ENCODE results near the gene ELP4. TPM values are rescaled to one million over a fixed set of nuclear protein-coding genes. Genes with fewer than 3 reads are reported as not detected.

Gene ELP4
- polyA plus RNA-seq, 2 of the 4 experiments (the other 2 are of a cell fraction) = 16.9 to 26.0 TPM

- DNase-seq (ENCODE audit: low read depth in 1 of 2, low spot score in 1 of 2) (no peak), ATAC-seq (no peak), FAIRE-seq (no peak)
- Histone ChIP-seq H3K9me3 (no peaks in the 10 kb centered on the region), H3K27ac (no peak overlapping the region), H3K4me3 (no peak overlapping the region), H3K4me1 (no peaks in the 10 kb centered on the region), H3K4me2 (no peak overlapping the region)
- TF ChIP-seq, protein P1, sequence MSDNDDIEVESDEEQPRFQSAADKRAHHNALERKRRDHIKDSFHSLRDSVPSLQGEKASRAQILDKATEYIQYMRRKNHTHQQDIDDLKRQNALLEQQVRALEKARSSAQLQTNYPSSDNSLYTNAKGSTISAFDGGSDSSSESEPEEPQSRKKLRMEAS (IDR thresholded peaks at IDR 0.05) = no peak
- POLR2A ChIA-PET = no interaction called here
- CTCF ChIA-PET = no interaction called here
Observed at GRCh38 chr11:31617246-31617645, 107.7 kb downstream of the ELP4 start.

DNA sequence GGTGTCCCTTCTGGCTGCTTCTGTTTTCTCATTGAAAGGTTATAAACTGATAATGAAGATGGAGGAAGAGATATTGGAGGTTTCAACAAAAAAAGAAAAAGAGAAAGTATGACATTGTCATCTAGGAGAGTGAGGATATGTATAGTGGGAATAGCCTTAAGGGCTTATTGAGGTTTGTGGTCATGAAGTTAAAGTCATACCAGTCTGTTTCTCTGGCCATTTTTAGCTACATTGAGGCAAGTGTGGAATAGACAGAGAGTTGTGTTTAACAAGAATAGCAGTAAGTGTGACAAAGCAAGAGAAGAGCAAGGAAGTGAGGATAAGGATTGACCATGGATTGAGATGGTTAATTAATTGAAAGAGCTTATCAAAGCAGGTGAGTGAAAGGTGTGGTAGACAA, 110.4 kb downstream of the ELP4 start:
- DNase-seq (ENCODE audit: low read depth in 1 of 2, low spot score in 1 of 2) (no peak), ATAC-seq (no peak), FAIRE-seq (no peak)
- H3K4me2 ChIP-seq = no peak overlapping the region
- H3K27ac ChIP-seq = no peak overlapping the region
- CTCF ChIA-PET = interaction anchor here (0.5 to 1.0 kb wide), 2 partner anchors 20 to 38 kb away, joined by 3 to 4 read pairs; no protein-coding TSS in a partner anchor
- no peak overlapping the region for H3K4me3 ChIP-seq
- TF ChIP-seq BCL3 (IDR thresholded peaks at IDR 0.05) (no peak), JUNB (IDR thresholded peaks at IDR 0.05) (no peak), RFX5 (IDR thresholded peaks at IDR 0.05) (no peak), CBX8 (IDR thresholded peaks at IDR 0.05) (no peak), TFCP2L1 (CRISPR knock-in tag; IDR thresholded peaks at IDR 0.05) (no peak), ZFP36 (IDR thresholded peaks at IDR 0.05; ENCODE audit: borderline replicate concordance, partially characterized antibody) (no peak), MYC (IDR thresholded peaks at IDR 0.05; ENCODE audit: borderline replicate concordance, low read length) (no peak), TP53 (CRISPR knock-in tag; IDR thresholded peaks at IDR 0.05) (no peak), EP300 (IDR thresholded peaks at IDR 0.05) (no peak), ATOH8 (CRISPR knock-in tag; IDR thresholded peaks at IDR 0.05; ENCODE audit: low read depth) (no peak), ESRRA (IDR thresholded peaks at IDR 0.05; ENCODE audit: borderline replicate concordance, low read length) (no peak), FOSB (CRISPR knock-in tag; IDR thresholded peaks at IDR 0.05) (no peak), POLR2AphosphoS2 (conservative IDR thresholded peaks at IDR 0.05; ENCODE audit: low read length) (no peak), FOSL2 (IDR thresholded peaks at IDR 0.05) (no peak), FOSL2 (CRISPR knock-in tag; IDR thresholded peaks at IDR 0.05) (no peak), USF2 (IDR thresholded peaks at IDR 0.05) (no peak), SREBF2 (IDR thresholded peaks at IDR 0.05) (no peak), REST (IDR thresholded peaks at IDR 0.05) (no peak), HEYL (CRISPR knock-in tag; IDR thresholded peaks at IDR 0.05) (no peak), RCOR1 (IDR thresholded peaks at IDR 0.05; ENCODE audit: low read depth, low read length) (no peak)
- H3K9me3 ChIP-seq = no peaks in the 10 kb centered on the region
- POLR2A ChIA-PET = no interaction called here
- no peaks in the 10 kb centered on the region for H3K4me1 ChIP-seq

Measured in A549 (cell line).